GM12878 (cell line): ENCODE results near the gene ACCSL. TPM values are rescaled to one million over a fixed set of nuclear protein-coding genes. Genes with fewer than 3 reads are reported as not detected.

Experiments used
- ATAC-seq: fragments of 200-7000 bp; cut with Tn5 transposase; 3 replicates; pipeline ENCODE4 v1.9.1; 2020; ENCODE audit warnings: mild to moderate bottlenecking, moderate library complexity
- BruUV-seq: library from RNA; stranded (reverse); fragments of 400-500 nt; replicated peaks from 2 replicates; lab custom pipeline; 2021; lab: Mats Ljungman, UMichigan
- CTCF ChIA-PET: fragments of 300-600 bp; sonication (Branson Sonifier 250); formaldehyde crosslinking; extraction: SDS; loops from one replicate; lab custom pipeline; 2021; ENCODE audit warnings: inconsistent platforms; lab: Yijun Ruan, JAX
- POLR2A ChIA-PET: fragments of 350-600 bp; formaldehyde crosslinking; extraction: SDS; loops from one replicate; lab custom pipeline; 2021; ENCODE audit warnings: inconsistent platforms; lab: Charles Lee
- RAD21 ChIA-PET: fragments of 300-600 bp; sonication (Branson Sonifier 250); formaldehyde crosslinking; loops from one replicate; lab custom pipeline; 2023; ENCODE audit warnings: antibody characterized with exemption; ENCODE audit not compliant: unreplicated experiment; lab: Charles Lee
- SMC1A ChIA-PET: fragments of 300-600 bp; sonication (Branson Sonifier 250); formaldehyde crosslinking; loops from one replicate; lab custom pipeline; 2023; ENCODE audit not compliant: unreplicated experiment, uncharacterized antibody; lab: Charles Lee
- DNase-seq: peaks from one replicate; pipeline ENCODE4 v3.0.0-alpha.2; 2011; ENCODE audit warnings: low read depth, low spot score
- FAIRE-seq: peaks from 3 replicates; lab custom pipeline; 2011; peaks lifted over from hg19 to GRCh38; lab: Jason Lieb, UNC
- H2AFZ ChIP-seq: 2 replicates; pipeline ENCODE4 v1.6.0; 2011; ENCODE audit warnings: low read depth, low read length, control low read depth; ENCODE audit not compliant: control insufficient read depth
- H3K27ac ChIP-seq: 2 replicates; pipeline ENCODE4 v1.5.1; 2011; ENCODE audit warnings: control low read depth; ENCODE audit not compliant: control insufficient read depth, insufficient read depth
- H3K27me3 ChIP-seq, 2 experiments: replicated peaks in 1 of 2; 2 replicates each; pipeline versions ENCODE4 v1.6.0 to v1.6.1; 2011; ENCODE audit warnings: low read length in 1 of 2; ENCODE audit not compliant: control insufficient read depth in 2 of 2, insufficient read depth in 2 of 2
- H3K36me3 ChIP-seq, 2 experiments: 2 replicates each; pipeline ENCODE4 v1.5.1; 2011; ENCODE audit warnings: low read length in 1 of 2; ENCODE audit not compliant: control insufficient read depth in 2 of 2, insufficient read depth in 2 of 2
- H3K4me1 ChIP-seq: 2 replicates; pipeline ENCODE4 v1.6.1; 2011; ENCODE audit warnings: mild to moderate bottlenecking, low read length, moderate library complexity, mixed read lengths; ENCODE audit not compliant: control insufficient read depth, insufficient read depth
- H3K4me2 ChIP-seq: 2 replicates; pipeline ENCODE4 v1.6.0; 2011; ENCODE audit warnings: control low read depth; ENCODE audit not compliant: control insufficient read depth, insufficient read depth
- H3K4me3 ChIP-seq: fragments of 200-600 bp; sonication (generic); 2 replicates; pipeline ENCODE4 v1.5.1; 2016
- H3K79me2 ChIP-seq: 2 replicates; pipeline ENCODE4 v1.6.0; 2011; ENCODE audit warnings: low read length; ENCODE audit not compliant: control insufficient read depth, insufficient read depth
- H3K9ac ChIP-seq: 2 replicates; pipeline ENCODE4 v1.8.0; 2011; ENCODE audit warnings: low read length, control low read depth, mixed read lengths; ENCODE audit not compliant: control insufficient read depth, insufficient read depth
- H3K9me3 ChIP-seq: replicated peaks from 3 replicates; pipeline ENCODE4 v1.5.1; 2011; ENCODE audit warnings: mild to moderate bottlenecking, low read length; ENCODE audit not compliant: control insufficient read depth, insufficient read depth
- H4K20me1 ChIP-seq: 2 replicates; pipeline ENCODE4 v1.6.0; 2011; ENCODE audit not compliant: control insufficient read depth, insufficient read depth
- ESRRA ChIP-seq: IDR thresholded peaks from 2 replicates; pipeline ENCODE4 v1.6.1; 2012; ENCODE audit warnings: mild to moderate bottlenecking, low read length, improper control_type of control experiment
- FOS ChIP-seq: IDR thresholded peaks from 3 replicates; pipeline ENCODE4 v1.6.1; 2011; ENCODE audit warnings: borderline replicate concordance; ENCODE audit not compliant: insufficient read length; ENCODE audit errors: extremely low read depth
- MLLT1 ChIP-seq: fragments of 450-650 bp; IDR thresholded peaks from 2 replicates; pipeline ENCODE4 v1.6.1; 2016; ENCODE audit warnings: mild to moderate bottlenecking
- NBN ChIP-seq: fragments of 450-650 bp; IDR thresholded peaks from 2 replicates; pipeline ENCODE4 v1.6.1; 2016
- PAX5 ChIP-seq: IDR thresholded peaks from 2 replicates; pipeline ENCODE4 v1.6.1; 2011; ENCODE audit warnings: low read depth, low read length, borderline replicate concordance
- PRDM15 ChIP-seq: fragments of 450-650 bp; formaldehyde crosslinking; IDR thresholded peaks from 2 replicates; pipeline ENCODE4 v1.4.0; 2020; ENCODE audit warnings: mild to moderate bottlenecking, moderate library complexity
- RAD21 ChIP-seq: IDR thresholded peaks from 2 replicates; pipeline ENCODE4 v1.6.1; 2011; ENCODE audit warnings: mild to moderate bottlenecking, low read depth, low read length, moderate library complexity; ENCODE audit not compliant: insufficient read depth
- SPI1 ChIP-seq: IDR thresholded peaks from 2 replicates; pipeline ENCODE4 v1.6.1; 2011; ENCODE audit warnings: low read depth, mild to moderate bottlenecking, low read length, moderate library complexity, borderline replicate concordance; ENCODE audit not compliant: insufficient read depth
- WGBS: methylation state at CpG from one replicate; pipeline ENCODE4 v1.1.6; 2016; ENCODE audit warnings: low lambda C conversion rate; ENCODE audit not compliant: insufficient replicate concordance, insufficient coverage; ENCODE audit errors: missing lambda C conversion rate; 5-methylcytosine and 5-hydroxymethylcytosine counted together
- in situ Hi-C: fragments of 300-500 bp; cut with MboI; formaldehyde crosslinking; loops from 9 replicates; pipeline ENCODE4 v1.14.3; 2018; ENCODE audit warnings: mixed read lengths
- intact Hi-C: fragments of 100-400 bp; cut with micrococcal nuclease; formaldehyde crosslinking; loops from one replicate; pipeline ENCODE4 v1.14.2; 2022; ENCODE audit not compliant: unreplicated experiment
- polyA plus RNA-seq, 11 experiments: library from polyadenylated mRNA; depleted of rRNA in 4 of 11; unstranded in 6 of 11; stranded (reverse) in 5 of 11; fragments of >200 nt; fragmentation: Nextera tagmentation in 4 of 11; fragmentation: Illumina TruSeq in 1 of 11; extraction: Ambion mirVana in 4 of 11; extraction: Trizol in 1 of 11; gene quantifications; 1 replicate in 1 of 11; 2 replicates in 10 of 11; pipeline versions ENCODE4 v1.2.1 to v1.2.3, GENCODE V29; 2011 to 2016; ENCODE audit warnings: inconsistent platforms in 2 of 11, missing spikeins in 2 of 11, low read depth in 1 of 11
- total RNA-seq, 4 experiments: library from RNA; depleted of rRNA in 3 of 4; stranded (reverse); fragments of >200 nt in 3 of 4; fragmentation: Illumina TruSeq in 1 of 4; extraction: Trizol in 1 of 4; gene quantifications; 2 replicates each; pipeline versions ENCODE4 v1.2.1 to v1.2.3, GENCODE V29; 2013 to 2021

ACCSL gene
- total and polyA plus RNA-seq, 10 of the 15 experiments (the other 5 are each of a cell fraction or from before 2014, with no cell fraction given), result 0.15 TPM; not detected in 9

GRCh38 chr11:44088377-44088776 lies 40.6 kb downstream of the ACCSL start (continued):
- TF ChIP-seq PRDM15, result no peak
- TF ChIP-seq FOS, result no peak
- TF ChIP-seq ESRRA, result no peak
- TF ChIP-seq PAX5, result no peak

- Histone ChIP-seq H3K27me3 (no peaks in the 10 kb centered on the region; a peak in 1 of 4 replicates), H2AFZ (no peak overlapping the region), H3K79me2 (no peaks in the 10 kb centered on the region), H4K20me1 (no peaks in the 10 kb centered on the region), H3K4me3 (no peak overlapping the region), H3K9ac (no peak overlapping the region), H3K4me1 (no peaks in the 10 kb centered on the region), H3K27ac (no peak overlapping the region), H3K36me3 (no peaks in the 10 kb centered on the region), H3K9me3 (no peaks in the 10 kb centered on the region; the same call in 1 of the 3 replicates), H3K4me2 (no peak overlapping the region)
- RAD21 ChIA-PET, result no interaction called here
- CTCF ChIA-PET, result no interaction called here
- WGBS, result 73% methylated on average over 4 of the region's 4 CpGs
- ATAC-seq (no peak), DNase-seq (no peak), FAIRE-seq (no peak)
- BruUV-seq, result no TSS peak
- in situ Hi-C loops (no loop called here), intact Hi-C loops (no loop called here)
- TF ChIP-seq NBN (no peak), RAD21 (no peak), MLLT1 (no peak), SPI1 (no peak)
- POLR2A ChIA-PET, result no interaction called here
- SMC1A ChIA-PET, result no interaction called here
These were observed 41.1 kb downstream of the ACCSL start for GRCh38 chr11:44088871-44089270.
